Measurements from ENCODE around the gene C20orf141.
"Not testable (repeated sequence)": the region's sequence is repeated elsewhere in the genome, so short reads cannot be mapped to it uniquely, and the experiment has no call there.

Gene C20orf141

GRCh38 chr20:2799688-2800520 is 14.9 kb upstream of the C20orf141 start:
- peak; percentile 48 for DNase-seq (ENCODE audit: low spot score)

DNA sequence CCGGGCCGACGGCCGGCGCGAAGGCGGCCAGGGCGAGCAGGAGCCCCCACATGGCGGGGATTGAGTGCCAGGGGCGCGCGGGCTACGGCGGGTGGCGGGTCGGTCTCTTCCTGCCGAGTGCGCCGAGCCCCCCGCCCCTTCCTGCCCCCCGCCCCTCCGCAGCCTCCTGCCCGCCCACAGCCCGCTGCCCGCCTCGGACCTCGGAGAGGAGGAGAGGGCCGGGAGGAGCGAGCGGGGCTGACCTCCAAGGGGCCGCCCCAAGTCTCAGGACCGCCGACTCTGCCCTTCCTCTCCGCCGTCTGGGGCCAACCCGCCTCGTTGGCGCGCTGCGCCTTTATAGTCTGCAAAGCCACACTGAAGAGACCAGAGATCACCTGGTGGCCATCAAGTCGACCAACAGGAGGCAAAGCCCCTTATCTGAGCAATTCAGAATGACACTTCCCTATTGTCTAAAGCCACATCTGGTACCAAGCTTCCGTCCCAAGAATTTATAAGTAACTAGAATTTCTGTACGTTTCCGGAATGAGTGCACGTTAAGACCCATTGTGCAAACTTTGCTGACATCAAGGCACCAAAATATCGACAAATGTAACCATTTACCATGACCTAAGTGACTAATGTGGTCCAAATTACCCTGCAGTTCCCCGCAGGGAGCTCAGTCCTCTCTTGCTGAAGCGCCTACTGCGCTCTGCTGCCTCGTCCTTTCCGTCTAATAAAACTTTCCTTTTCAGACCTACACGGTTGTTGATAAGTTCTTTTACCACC is 14.1 kb upstream of the C20orf141 start, which contains the start of gene CPXM1:
CPXM1 (minus strand) TSS at position 107 of the 765 bp plus-strand sequence; CDS start at position 52, 55 bp downstream.
- peak; percentile 82 for DNase-seq (ENCODE audit: low spot score)

DNA sequence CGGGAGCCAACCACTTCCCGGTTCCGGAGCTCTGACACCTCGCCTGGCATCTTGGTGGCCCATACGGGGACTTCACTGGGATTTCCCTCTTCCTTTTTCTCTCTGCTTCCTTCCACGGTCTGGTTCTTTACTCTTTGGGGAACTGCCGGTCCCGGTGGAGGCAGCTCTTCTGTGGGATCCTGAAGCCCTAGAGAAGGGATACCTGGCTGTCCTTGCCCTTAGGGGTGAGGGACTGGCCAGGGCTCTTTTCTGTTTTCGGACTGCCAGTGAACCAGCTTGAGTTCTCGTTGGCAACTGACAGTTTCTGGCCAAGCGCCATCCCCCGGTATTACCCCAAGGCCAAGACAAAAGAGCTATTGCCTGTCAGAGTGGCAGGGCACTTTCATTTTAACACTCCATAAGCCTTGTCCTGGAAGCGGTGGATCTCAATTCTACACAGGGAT is 13.5 kb upstream of the C20orf141 start:
- DNase-seq (ENCODE audit: low spot score) = no peak

DNA sequence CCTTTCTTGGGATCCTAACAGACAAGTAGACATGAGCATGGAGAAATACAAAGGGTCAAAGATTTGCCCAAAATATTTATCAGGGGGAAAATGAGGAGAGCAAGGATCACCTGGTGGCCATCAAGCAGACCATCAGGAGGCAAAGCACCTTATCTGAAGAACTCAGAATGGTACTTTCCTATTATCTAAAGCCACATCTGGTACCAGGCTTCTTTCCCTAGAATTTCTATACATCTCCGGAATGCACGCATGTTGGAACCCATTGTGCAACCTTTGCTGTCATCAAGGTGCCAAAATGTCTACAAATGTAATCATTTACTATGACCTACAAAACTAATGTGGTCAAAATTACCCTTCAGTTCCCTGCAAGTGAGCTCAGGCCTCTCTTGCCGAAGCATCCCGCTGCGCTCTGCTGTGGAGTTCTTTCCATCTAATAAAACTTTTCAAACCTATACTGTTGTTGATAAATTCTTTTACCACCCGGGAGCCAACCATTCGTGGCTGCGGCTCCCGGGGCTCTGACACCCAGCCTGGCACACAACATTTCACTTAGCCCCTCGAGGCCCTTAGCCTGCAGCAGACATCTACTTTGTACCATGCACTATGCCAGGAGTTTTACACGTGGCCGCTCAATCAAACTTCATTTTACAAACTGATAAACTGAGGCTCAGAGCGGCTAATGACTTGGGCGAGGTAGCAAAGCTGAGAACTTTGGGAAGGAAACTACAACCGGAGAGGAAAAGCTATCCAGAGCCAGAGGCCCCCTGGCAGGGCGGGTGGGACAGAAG is 10.6 kb upstream of the C20orf141 start:
- DNase-seq (ENCODE audit: low spot score) = no peak

DNA sequence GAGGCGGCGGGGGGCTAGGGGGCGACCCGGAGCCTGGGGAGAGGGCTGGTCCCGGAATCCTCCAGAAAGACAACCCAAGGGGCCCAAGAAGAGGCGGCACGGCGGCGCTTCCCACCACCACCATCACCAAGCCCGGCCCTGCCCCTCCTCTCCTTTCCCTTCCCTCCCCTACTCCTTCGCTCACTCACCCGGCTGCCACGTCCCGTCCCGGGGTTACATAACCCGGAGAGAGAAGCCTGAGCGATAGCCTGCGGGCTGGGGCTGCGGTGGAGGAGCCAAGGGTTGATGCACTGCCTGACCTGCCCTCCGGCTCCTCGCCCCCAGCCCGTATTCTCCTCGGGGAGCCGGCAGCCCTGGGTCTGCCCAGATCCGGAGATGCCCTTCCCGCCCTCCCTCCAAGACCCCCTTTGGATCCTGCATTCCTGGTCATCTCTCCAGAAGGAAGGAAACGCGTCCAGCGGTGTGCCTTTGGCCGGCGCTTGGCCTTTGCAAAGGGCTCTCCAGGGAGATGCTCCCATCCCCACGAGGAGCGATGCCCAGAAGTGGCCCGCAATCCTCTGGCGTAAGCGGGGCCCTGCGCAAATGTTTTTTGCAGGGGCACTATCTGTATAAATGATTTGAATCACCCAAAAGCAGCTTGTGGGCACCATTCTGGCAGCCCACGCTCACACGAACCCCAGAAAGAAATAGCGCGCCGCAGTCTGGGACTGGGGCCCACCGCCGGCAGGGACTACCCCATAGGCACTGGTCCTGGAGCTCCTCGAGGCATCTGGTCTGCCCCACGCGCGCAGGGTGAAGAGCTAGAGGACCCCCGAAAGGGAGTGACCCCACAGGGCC is 9.7 kb upstream of the C20orf141 start:
- no peak for DNase-seq (ENCODE audit: low spot score)

- no peak for DNase-seq (ENCODE audit: low spot score)
Observed at GRCh38 chr20:2805689-2806350, 9.0 kb upstream of the C20orf141 start.

GRCh38 chr20:2806351-2806701 is 8.5 kb upstream of the C20orf141 start:
- DNase-seq (ENCODE audit: low spot score) = no peak

GRCh38 chr20:2807019-2807418 is 7.8 kb upstream of the C20orf141 start:
- no peak for DNase-seq (ENCODE audit: low spot score)

DNA sequence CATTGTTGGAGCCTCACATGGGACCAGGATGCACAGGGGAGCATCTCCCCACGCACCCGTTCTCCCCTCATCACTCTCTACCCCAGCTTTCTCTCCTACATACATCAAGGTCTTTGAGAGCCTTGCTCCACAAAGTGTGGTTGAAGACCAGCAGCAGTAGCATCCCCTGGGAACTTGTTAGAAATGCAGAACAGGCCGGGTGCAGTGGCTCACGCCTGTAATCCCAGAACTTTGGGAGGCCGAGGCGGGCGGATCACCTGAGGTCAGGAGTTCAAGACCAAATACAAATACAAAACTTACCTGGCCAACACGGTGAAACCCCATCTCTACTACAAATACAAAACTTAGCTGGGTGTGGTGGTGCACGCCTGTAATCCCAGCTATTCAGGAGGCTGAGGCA is 6.9 kb upstream of the C20orf141 start:
- not testable (repeated sequence) for DNase-seq (ENCODE audit: low spot score)

DNA sequence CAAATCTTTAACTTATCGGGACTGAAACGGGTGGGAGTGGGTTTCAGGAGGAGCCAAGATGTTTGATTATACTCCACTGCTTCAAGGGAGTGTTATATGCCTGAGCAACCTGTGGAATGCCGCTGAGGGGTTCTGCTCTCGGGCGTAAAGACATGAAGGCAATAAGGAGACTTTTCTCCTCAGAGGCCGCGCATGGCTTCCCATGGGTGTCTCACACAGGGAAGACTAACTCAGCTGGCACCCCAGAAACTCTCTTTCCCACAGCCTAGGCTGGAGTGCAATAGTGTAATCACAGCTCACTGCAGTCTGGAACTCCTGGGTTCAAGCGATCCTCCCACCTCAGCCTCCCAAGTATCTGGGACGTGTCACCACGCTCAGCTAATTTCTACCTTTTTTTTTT is 5.1 kb upstream of the C20orf141 start:
- DNase-seq (ENCODE audit: low spot score) = no peak

DNA sequence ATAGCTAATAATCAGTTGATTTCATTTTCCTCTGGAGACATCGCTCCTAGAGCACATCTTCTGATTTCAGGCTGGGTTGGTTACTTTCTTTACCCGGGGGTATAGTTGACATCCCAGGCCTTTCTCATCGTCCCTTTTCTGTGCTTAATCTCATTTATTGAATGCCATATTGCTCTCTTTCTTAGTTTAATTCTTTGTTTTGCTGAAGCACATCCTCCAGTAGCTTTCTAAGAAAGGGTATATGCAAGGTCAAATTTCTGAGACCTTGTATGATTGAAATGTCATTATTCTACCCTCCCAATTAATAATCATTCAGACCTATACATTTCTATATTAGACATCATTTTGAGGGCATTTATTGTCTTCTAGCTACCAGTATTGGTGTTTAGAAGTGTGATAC is 2.6 kb upstream of the C20orf141 start:
- DNase-seq (ENCODE audit: low spot score) = no peak

GRCh38 chr20:2814076-2814475 is 711 bp upstream of the C20orf141 start:
- no peak for DNase-seq (ENCODE audit: low spot score)

GRCh38 chr20:2815242-2815900 is 584 bp downstream of the C20orf141 start:
- no peak for DNase-seq (ENCODE audit: low spot score)

- no peak for DNase-seq (ENCODE audit: low spot score)
Observed at GRCh38 chr20:2816030-2816582, 1.3 kb downstream of the C20orf141 start, which contains the start of gene TMEM239. TMEM239 (plus strand) TSS chr20:2816364; CDS start chr20:2816555, 191 bp downstream.

DNA sequence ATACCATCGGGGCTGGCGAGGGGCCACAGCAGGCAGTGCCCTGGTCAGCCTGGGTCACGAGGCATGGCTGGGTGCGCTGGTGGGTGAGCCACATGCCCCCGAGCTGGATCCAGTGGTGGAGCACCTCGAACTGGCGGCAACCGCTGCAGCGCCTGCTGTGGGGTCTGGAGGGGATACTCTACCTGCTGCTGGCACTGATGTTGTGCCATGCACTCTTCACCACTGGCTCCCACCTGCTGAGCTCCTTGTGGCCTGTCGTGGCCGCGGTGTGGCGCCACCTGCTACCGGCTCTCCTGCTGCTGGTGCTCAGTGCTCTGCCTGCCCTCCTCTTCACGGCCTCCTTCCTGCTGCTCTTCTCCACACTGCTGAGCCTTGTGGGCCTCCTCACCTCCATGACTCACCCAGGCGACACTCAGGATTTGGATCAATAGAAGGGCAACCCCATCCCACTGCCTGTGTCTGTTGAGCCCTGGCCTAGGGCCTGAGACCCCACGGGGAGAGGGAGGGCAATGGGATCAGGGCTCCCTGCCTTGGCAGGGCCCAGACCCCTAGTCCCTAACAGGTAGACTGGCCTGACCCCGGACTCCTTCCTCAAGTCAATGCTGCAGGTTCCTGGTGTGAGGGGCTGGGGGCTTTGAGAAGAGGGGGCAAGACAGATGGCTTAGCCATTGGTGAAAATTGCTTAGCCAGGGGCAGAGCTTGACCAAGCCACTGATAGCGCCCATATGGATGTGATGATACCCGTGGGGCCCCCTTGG is 2.0 kb downstream of the C20orf141 start:
- DNase-seq (ENCODE audit: low spot score) = no peak

- no peak for DNase-seq (ENCODE audit: low spot score)
Observed at GRCh38 chr20:2817341-2817726, 2.5 kb downstream of the C20orf141 start.

DNA sequence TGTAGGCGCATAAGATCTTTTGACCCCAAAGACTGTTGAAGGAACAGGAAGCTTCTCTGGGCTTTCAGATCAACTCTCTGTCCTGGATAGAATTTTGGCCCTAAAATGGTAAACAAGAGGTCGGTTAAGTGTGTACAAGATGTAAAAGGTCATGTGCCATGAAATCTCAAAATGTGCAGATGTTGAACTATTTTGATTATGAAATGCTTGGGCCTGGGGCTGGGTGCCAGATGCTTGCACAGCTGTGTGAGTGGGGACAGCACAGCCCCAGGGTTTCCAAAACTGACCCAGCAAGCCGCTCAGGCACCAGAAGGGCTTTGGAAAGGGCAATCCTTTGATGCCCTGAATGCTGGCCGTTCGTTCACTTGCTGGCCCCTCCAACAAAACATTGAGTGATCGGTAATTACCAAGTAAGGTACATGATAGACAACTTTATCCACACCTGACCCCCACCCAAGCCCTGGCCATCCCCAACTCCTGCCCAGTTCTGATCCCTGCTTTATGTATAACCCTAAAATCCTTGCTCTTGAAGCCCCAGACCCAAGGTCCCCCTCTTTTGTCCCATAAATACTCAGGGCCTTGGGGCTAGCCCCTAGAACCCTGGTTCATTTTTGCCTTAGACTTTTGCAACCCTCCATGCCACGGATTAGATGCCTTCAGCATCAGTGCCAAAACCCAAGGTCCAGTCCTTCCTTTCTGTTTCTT is 3.3 kb downstream of the C20orf141 start:
- DNase-seq (ENCODE audit: low spot score) = no peak
